ENCODE measurements around the gene HBS1L.

The HBS1L gene

GRCh38 chr6:135018052-135018451 lies 36.6 kb downstream of the HBS1L start:
- no peak overlapping the region for H3K4me3 ChIP-seq (ENCODE audit: low read depth, low read length)
- no peaks in the 10 kb centered on the region for H3K36me3 ChIP-seq (ENCODE audit: control insufficient read depth, insufficient read depth, low read length)
- no peak overlapping the region for H3K9ac ChIP-seq (ENCODE audit: low read depth, low read length)
- peaks cover 14% of the 10 kb centered on the region; the same call in 1 of the 2 replicates for H3K4me1 ChIP-seq (ENCODE audit: control insufficient read depth, insufficient read depth, low read length)
- no peak overlapping the region for H3K27ac ChIP-seq (ENCODE audit: low read depth, low read length)
- no peaks in the 10 kb centered on the region for H3K27me3 ChIP-seq (ENCODE audit: control insufficient read depth, insufficient read depth, low read length)
- no peaks in the 10 kb centered on the region for H3K9me3 ChIP-seq (ENCODE audit: control insufficient read depth, insufficient read depth, low read length)

- no peak overlapping the region for H3K4me3 ChIP-seq (ENCODE audit: low read depth, low read length)
- H3K27ac ChIP-seq (ENCODE audit: low read depth, low read length), result no peak overlapping the region
- peaks cover 9% of the 10 kb centered on the region; the same call in 1 of the 2 replicates for H3K4me1 ChIP-seq (ENCODE audit: control insufficient read depth, insufficient read depth, low read length)
- H3K9me3 ChIP-seq (ENCODE audit: control insufficient read depth, insufficient read depth, low read length), result no peaks in the 10 kb centered on the region
- H3K9ac ChIP-seq (ENCODE audit: low read depth, low read length), result no peak overlapping the region
- no peaks in the 10 kb centered on the region for H3K27me3 ChIP-seq (ENCODE audit: control insufficient read depth, insufficient read depth, low read length)
- no peaks in the 10 kb centered on the region for H3K36me3 ChIP-seq (ENCODE audit: control insufficient read depth, insufficient read depth, low read length)
Observed at GRCh38 chr6:135014353-135014832, 40.2 kb downstream of the HBS1L start.

GRCh38 chr6:135013211-135013610 lies 41.4 kb downstream of the HBS1L start:
- peaks cover 9% of the 10 kb centered on the region; the same call in 1 of the 2 replicates for H3K4me1 ChIP-seq (ENCODE audit: control insufficient read depth, insufficient read depth, low read length)
- H3K27ac ChIP-seq (ENCODE audit: low read depth, low read length), result no peak overlapping the region
- no peak overlapping the region for H3K9ac ChIP-seq (ENCODE audit: low read depth, low read length)
- no peaks in the 10 kb centered on the region for H3K27me3 ChIP-seq (ENCODE audit: control insufficient read depth, insufficient read depth, low read length)
- no peaks in the 10 kb centered on the region for H3K9me3 ChIP-seq (ENCODE audit: control insufficient read depth, insufficient read depth, low read length)
- no peak overlapping the region for H3K4me3 ChIP-seq (ENCODE audit: low read depth, low read length)
- no peaks in the 10 kb centered on the region for H3K36me3 ChIP-seq (ENCODE audit: control insufficient read depth, insufficient read depth, low read length)

GRCh38 chr6:135012764-135013163 lies 41.9 kb downstream of the HBS1L start:
- H3K9me3 ChIP-seq (ENCODE audit: control insufficient read depth, insufficient read depth, low read length), result no peaks in the 10 kb centered on the region
- H3K4me1 ChIP-seq (ENCODE audit: control insufficient read depth, insufficient read depth, low read length), result peaks cover 9% of the 10 kb centered on the region; the same call in 1 of the 2 replicates
- no peaks in the 10 kb centered on the region for H3K27me3 ChIP-seq (ENCODE audit: control insufficient read depth, insufficient read depth, low read length)
- no peak overlapping the region for H3K9ac ChIP-seq (ENCODE audit: low read depth, low read length)
- no peak overlapping the region for H3K27ac ChIP-seq (ENCODE audit: low read depth, low read length)
- no peaks in the 10 kb centered on the region for H3K36me3 ChIP-seq (ENCODE audit: control insufficient read depth, insufficient read depth, low read length)
- no peak overlapping the region for H3K4me3 ChIP-seq (ENCODE audit: low read depth, low read length)

GRCh38 chr6:135012349-135012748 lies 42.3 kb downstream of the HBS1L start:
- Histone ChIP-seq H3K36me3 (ENCODE audit: control insufficient read depth, insufficient read depth, low read length) (no peaks in the 10 kb centered on the region), H3K9ac (ENCODE audit: low read depth, low read length) (no peak overlapping the region), H3K4me1 (ENCODE audit: control insufficient read depth, insufficient read depth, low read length) (peaks cover 9% of the 10 kb centered on the region; the same call in 1 of the 2 replicates), H3K27me3 (ENCODE audit: control insufficient read depth, insufficient read depth, low read length) (no peaks in the 10 kb centered on the region), H3K9me3 (ENCODE audit: control insufficient read depth, insufficient read depth, low read length) (no peaks in the 10 kb centered on the region), H3K4me3 (ENCODE audit: low read depth, low read length) (no peak overlapping the region), H3K27ac (ENCODE audit: low read depth, low read length) (no peak overlapping the region)

GRCh38 chr6:135008941-135009290 lies 45.7 kb downstream of the HBS1L start:
- no peaks in the 10 kb centered on the region for H3K27me3 ChIP-seq (ENCODE audit: control insufficient read depth, insufficient read depth, low read length)
- H3K9ac ChIP-seq (ENCODE audit: low read depth, low read length), result no peak overlapping the region
- no peaks in the 10 kb centered on the region for H3K9me3 ChIP-seq (ENCODE audit: control insufficient read depth, insufficient read depth, low read length)
- no peaks in the 10 kb centered on the region for H3K36me3 ChIP-seq (ENCODE audit: control insufficient read depth, insufficient read depth, low read length)
- no peak overlapping the region for H3K27ac ChIP-seq (ENCODE audit: low read depth, low read length)
- no peak overlapping the region for H3K4me3 ChIP-seq (ENCODE audit: low read depth, low read length)
- H3K4me1 ChIP-seq (ENCODE audit: control insufficient read depth, insufficient read depth, low read length), result no peaks in the 10 kb centered on the region

- no peaks in the 10 kb centered on the region for H3K36me3 ChIP-seq (ENCODE audit: control insufficient read depth, insufficient read depth, low read length)
- no peaks in the 10 kb centered on the region for H3K4me1 ChIP-seq (ENCODE audit: control insufficient read depth, insufficient read depth, low read length)
- no peaks in the 10 kb centered on the region for H3K27me3 ChIP-seq (ENCODE audit: control insufficient read depth, insufficient read depth, low read length)
- no peaks in the 10 kb centered on the region for H3K9me3 ChIP-seq (ENCODE audit: control insufficient read depth, insufficient read depth, low read length)
- no peak overlapping the region for H3K4me3 ChIP-seq (ENCODE audit: low read depth, low read length)
- H3K9ac ChIP-seq (ENCODE audit: low read depth, low read length), result no peak overlapping the region
- no peak overlapping the region for H3K27ac ChIP-seq (ENCODE audit: low read depth, low read length)
Observed at GRCh38 chr6:135008072-135008940, 46.3 kb downstream of the HBS1L start.

GRCh38 chr6:135006386-135006914 lies 48.2 kb downstream of the HBS1L start:
- no peaks in the 10 kb centered on the region for H3K9me3 ChIP-seq (ENCODE audit: control insufficient read depth, insufficient read depth, low read length)
- no peaks in the 10 kb centered on the region for H3K4me1 ChIP-seq (ENCODE audit: control insufficient read depth, insufficient read depth, low read length)
- no peaks in the 10 kb centered on the region for H3K27me3 ChIP-seq (ENCODE audit: control insufficient read depth, insufficient read depth, low read length)
- H3K27ac ChIP-seq (ENCODE audit: low read depth, low read length), result no peak overlapping the region
- H3K36me3 ChIP-seq (ENCODE audit: control insufficient read depth, insufficient read depth, low read length), result no peaks in the 10 kb centered on the region
- no peak overlapping the region for H3K4me3 ChIP-seq (ENCODE audit: low read depth, low read length)
- no peak overlapping the region for H3K9ac ChIP-seq (ENCODE audit: low read depth, low read length)

GRCh38 chr6:135004399-135004798 lies 50.2 kb downstream of the HBS1L start:
- Histone ChIP-seq H3K36me3 (ENCODE audit: control insufficient read depth, insufficient read depth, low read length) (0 out of 2 replicates have a peak, but pooled peaks cover 3% of the 10 kb centered on the region), H3K9ac (ENCODE audit: low read depth, low read length) (no peak overlapping the region), H3K4me1 (ENCODE audit: control insufficient read depth, insufficient read depth, low read length) (no peaks in the 10 kb centered on the region), H3K9me3 (ENCODE audit: control insufficient read depth, insufficient read depth, low read length) (no peaks in the 10 kb centered on the region), H3K27ac (ENCODE audit: low read depth, low read length) (no peak overlapping the region), H3K27me3 (ENCODE audit: control insufficient read depth, insufficient read depth, low read length) (no peaks in the 10 kb centered on the region), H3K4me3 (ENCODE audit: low read depth, low read length) (no peak overlapping the region)

GRCh38 chr6:135002974-135003703 lies 51.5 kb downstream of the HBS1L start:
- H3K36me3 ChIP-seq (ENCODE audit: control insufficient read depth, insufficient read depth, low read length), result 0 out of 2 replicates have a peak, but pooled peaks cover 3% of the 10 kb centered on the region
- no peak overlapping the region for H3K27ac ChIP-seq (ENCODE audit: low read depth, low read length)
- no peak overlapping the region for H3K9ac ChIP-seq (ENCODE audit: low read depth, low read length)
- no peak overlapping the region for H3K4me3 ChIP-seq (ENCODE audit: low read depth, low read length)
- no peaks in the 10 kb centered on the region for H3K9me3 ChIP-seq (ENCODE audit: control insufficient read depth, insufficient read depth, low read length)
- 0 out of 2 replicates have a peak, but pooled peaks cover 4% of the 10 kb centered on the region for H3K4me1 ChIP-seq (ENCODE audit: control insufficient read depth, insufficient read depth, low read length)
- no peaks in the 10 kb centered on the region for H3K27me3 ChIP-seq (ENCODE audit: control insufficient read depth, insufficient read depth, low read length)

Measured in HUES48 (cell line).